Stimulated activated memory B cell treated with anti-CD40 and anti-IgM and Interleukin-4, amounts not matched to agents 10 μg/mL and 1 μg/mL and 100 μg/mL, for 72 hours (primary cell): ENCODE measurements around the gene TMEFF1.
"Not testable (repeated sequence)": the region's sequence is repeated elsewhere in the genome, so short reads cannot be mapped to it uniquely, and the experiment has no call there.

Source experiments
- ATAC-seq: fragments of 150-1000 bp; cut with Tn5 transposase; 2 replicates; pipeline ENCODE4 v1.10.0; 2021
- H3K27ac Mint-ChIP-seq: one replicate; pipeline ENCODE4 v1.8.0; 2022; ENCODE audit warnings: mild to moderate bottlenecking, mixed read lengths
- H3K27me3 Mint-ChIP-seq: one replicate; pipeline ENCODE4 v1.8.0; 2022; ENCODE audit warnings: mixed read lengths
- H3K36me3 Mint-ChIP-seq: one replicate; pipeline ENCODE4 v1.8.0; 2022; ENCODE audit warnings: mixed read lengths
- H3K4me1 Mint-ChIP-seq: one replicate; pipeline ENCODE4 v1.8.0; 2022; ENCODE audit warnings: mixed read lengths
- H3K4me3 Mint-ChIP-seq: one replicate; pipeline ENCODE4 v1.8.0; 2022; ENCODE audit warnings: mild to moderate bottlenecking, moderate library complexity, mixed read lengths
- H3K9me3 Mint-ChIP-seq: one replicate; pipeline ENCODE4 v1.8.0; 2022; ENCODE audit warnings: mixed read lengths

The TMEFF1 gene

GRCh38 chr9:100472788-100473275 is at the start of gene TMEFF1:
TMEFF1 (plus strand) TSS chr9:100473149; CDS start chr9:100473545, 396 bp downstream.
- Mint-ChIP-seq H3K36me3 (no peaks in the 10 kb centered on the region), H3K9me3 (no peaks in the 10 kb centered on the region), H3K4me1 (peaks cover 8% of the 10 kb centered on the region), H3K27me3 (peaks cover 42% of the 10 kb centered on the region), H3K27ac (no peak within 1 kb of the TSS), H3K4me3 (peak within 1 kb of the TSS; percentile 79)
- ATAC-seq = no peak

DNA sequence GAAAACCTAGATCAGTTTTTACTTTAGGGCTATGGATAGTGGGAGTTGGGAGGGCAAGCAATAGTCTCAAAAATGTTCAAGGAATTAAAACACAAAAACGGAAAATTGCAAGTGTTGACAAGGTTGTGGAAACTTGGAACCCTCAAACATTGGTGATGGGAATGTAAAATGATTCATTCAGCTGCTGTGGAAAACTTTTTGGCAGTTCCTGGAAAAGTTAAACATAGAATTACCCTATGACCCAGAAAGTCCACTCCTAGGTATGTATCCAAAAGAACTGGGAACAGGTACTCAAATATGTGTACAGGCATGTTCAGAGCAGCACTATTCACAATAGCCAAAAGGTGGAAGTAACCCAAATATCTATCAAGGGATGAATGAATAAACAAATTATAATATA is 47.2 kb upstream of the TMEFF1 start:
- no peaks in the 10 kb centered on the region for H3K9me3 Mint-ChIP-seq
- peaks cover 12% of the 10 kb centered on the region for H3K27me3 Mint-ChIP-seq
- no peak overlapping the region for H3K27ac Mint-ChIP-seq
- H3K4me1 Mint-ChIP-seq = peaks cover 36% of the 10 kb centered on the region
- no peak for ATAC-seq
- no peaks in the 10 kb centered on the region for H3K36me3 Mint-ChIP-seq
- peak overlapping the region; percentile 86 for H3K4me3 Mint-ChIP-seq

- H3K27ac Mint-ChIP-seq = peak overlapping the region; percentile 92
- H3K4me3 Mint-ChIP-seq = peak overlapping the region; percentile 86
- ATAC-seq = no peak
- H3K4me1 Mint-ChIP-seq = peaks cover 36% of the 10 kb centered on the region
- peaks cover 12% of the 10 kb centered on the region for H3K27me3 Mint-ChIP-seq
- no peaks in the 10 kb centered on the region for H3K36me3 Mint-ChIP-seq
- H3K9me3 Mint-ChIP-seq = no peaks in the 10 kb centered on the region
These were observed 46.8 kb upstream of the TMEFF1 start for GRCh38 chr9:100426189-100426529.

DNA sequence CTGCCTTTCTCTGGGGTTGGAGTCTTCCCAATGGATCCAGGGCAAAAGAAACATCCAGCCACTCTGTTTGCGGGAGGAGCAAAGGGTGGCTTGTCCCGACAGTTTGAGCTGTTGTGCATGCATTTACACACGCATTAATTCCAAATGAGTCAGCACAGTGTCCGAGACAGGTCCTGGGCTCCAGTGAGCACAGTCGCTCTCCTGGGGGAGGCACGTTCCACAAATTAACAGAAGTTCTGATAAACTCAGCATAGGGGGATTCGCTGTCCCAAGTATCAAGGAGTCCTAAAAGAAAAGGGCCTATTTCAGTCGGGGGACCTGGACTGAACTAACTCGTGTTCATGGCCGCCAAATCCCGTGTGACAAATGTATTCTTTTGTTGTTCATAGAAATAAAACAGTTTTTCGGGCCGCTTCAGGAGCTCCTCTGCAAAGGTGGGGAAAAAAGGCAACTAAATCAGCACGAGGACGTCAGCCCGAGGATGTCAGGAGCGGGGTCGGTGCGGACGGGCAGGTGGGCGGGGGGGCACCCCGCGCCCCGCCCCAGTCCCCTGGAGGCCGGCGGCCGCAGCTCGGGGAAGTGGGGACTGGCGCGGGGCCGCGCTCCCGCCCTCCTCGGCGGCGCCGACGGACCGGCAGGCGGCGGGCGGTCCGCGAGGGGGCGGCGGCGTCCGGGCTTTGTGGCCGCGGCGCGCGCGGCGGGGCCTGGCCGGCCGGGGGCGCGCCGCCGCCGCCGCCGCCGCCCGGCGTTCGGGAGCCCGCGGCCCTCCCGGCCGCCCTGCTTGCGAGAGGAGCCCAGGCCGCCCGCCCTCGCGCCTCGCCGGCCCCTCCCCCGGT is 46.2 kb upstream of the TMEFF1 start, which contains the start of gene MSANTD3:
Gene MSANTD3 (plus strand): TSS at position 614 of the 836 bp plus-strand sequence. CDS start 14,796 bp downstream, outside the sequence.
- peak within 1 kb of the TSS; percentile 92 for H3K27ac Mint-ChIP-seq
- no peaks in the 10 kb centered on the region for H3K9me3 Mint-ChIP-seq
- H3K4me1 Mint-ChIP-seq = peaks cover 36% of the 10 kb centered on the region
- ATAC-seq = peak; percentile 93
- peak within 1 kb of the TSS; percentile 86 for H3K4me3 Mint-ChIP-seq
- H3K36me3 Mint-ChIP-seq = no peaks in the 10 kb centered on the region
- peaks cover 8% of the 10 kb centered on the region for H3K27me3 Mint-ChIP-seq

GRCh38 chr9:100427366-100428263 is 45.3 kb upstream of the TMEFF1 start:
- H3K4me3 Mint-ChIP-seq = peak overlapping the region; percentile 74
- H3K27me3 Mint-ChIP-seq = no peaks in the 10 kb centered on the region
- H3K27ac Mint-ChIP-seq = peak overlapping the region; percentile 69
- peak; percentile 74 for ATAC-seq
- no peaks in the 10 kb centered on the region for H3K9me3 Mint-ChIP-seq
- peaks cover 36% of the 10 kb centered on the region for H3K4me1 Mint-ChIP-seq
- no peaks in the 10 kb centered on the region for H3K36me3 Mint-ChIP-seq

GRCh38 chr9:100428871-100429654 is 43.9 kb upstream of the TMEFF1 start:
- no peak for ATAC-seq
- peaks cover 36% of the 10 kb centered on the region for H3K4me1 Mint-ChIP-seq
- no peak overlapping the region for H3K4me3 Mint-ChIP-seq
- no peak overlapping the region for H3K27ac Mint-ChIP-seq
- H3K27me3 Mint-ChIP-seq = no peaks in the 10 kb centered on the region
- no peaks in the 10 kb centered on the region for H3K36me3 Mint-ChIP-seq
- H3K9me3 Mint-ChIP-seq = no peaks in the 10 kb centered on the region

- Mint-ChIP-seq H3K27me3 (no peaks in the 10 kb centered on the region), H3K27ac (peak overlapping the region; percentile 0)
- ATAC-seq = no peak
These were observed 42.5 kb upstream of the TMEFF1 start for GRCh38 chr9:100430286-100430940.

DNA sequence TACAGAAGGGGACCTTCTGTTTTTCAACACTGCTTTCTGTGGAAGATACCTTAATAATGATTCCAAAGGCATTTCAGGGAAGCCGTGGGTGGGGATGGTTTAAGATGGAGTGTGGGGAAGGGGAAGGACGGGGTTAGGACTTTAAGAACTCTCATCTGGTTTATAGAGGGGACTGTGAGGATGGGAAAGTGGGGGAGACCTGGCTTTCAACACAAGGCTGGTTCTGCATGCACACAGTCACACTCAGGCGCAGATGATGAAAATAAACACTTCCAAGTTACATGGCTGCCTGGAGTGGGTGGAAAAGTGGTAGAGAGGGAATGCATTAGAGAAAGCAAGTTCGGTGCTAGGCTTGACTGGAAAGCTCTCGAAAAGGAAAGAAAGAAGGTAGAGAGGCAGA is 41.1 kb upstream of the TMEFF1 start:
- Mint-ChIP-seq H3K4me1 (peaks cover 27% of the 10 kb centered on the region), H3K27ac (no peak overlapping the region)

More at GRCh38 chr9:100430286-100430940, 42.5 kb upstream of the TMEFF1 start:
- H3K9me3 Mint-ChIP-seq = no peaks in the 10 kb centered on the region
- no peak overlapping the region for H3K4me3 Mint-ChIP-seq
- peaks cover 36% of the 10 kb centered on the region for H3K4me1 Mint-ChIP-seq
- H3K36me3 Mint-ChIP-seq = no peaks in the 10 kb centered on the region

DNA sequence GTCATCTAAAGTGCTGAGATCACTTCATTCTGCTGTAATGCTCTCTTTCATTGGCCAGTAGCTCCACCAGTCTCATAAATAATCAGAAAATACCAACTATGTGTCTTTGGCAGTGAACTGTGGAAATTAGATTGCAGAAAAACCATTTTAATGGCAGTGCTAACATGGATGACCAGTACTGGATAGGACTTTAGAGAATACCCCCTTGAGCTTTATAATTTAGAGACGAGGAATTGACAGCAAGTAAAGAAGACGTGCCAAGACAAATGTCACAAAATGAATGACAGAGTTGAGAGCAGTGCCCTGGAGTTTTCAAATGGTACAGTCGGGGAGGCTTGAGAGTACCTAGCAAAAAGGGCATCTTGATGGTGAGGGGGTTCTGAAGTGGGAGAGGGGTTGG is 40.2 kb upstream of the TMEFF1 start:
- Mint-ChIP-seq H3K27me3 (no peaks in the 10 kb centered on the region), H3K9me3 (no peaks in the 10 kb centered on the region), H3K4me1 (peaks cover 26% of the 10 kb centered on the region), H3K27ac (no peak overlapping the region), H3K4me3 (no peak overlapping the region), H3K36me3 (no peaks in the 10 kb centered on the region)
- no peak for ATAC-seq

More for the DNA sequence above, 41.1 kb upstream of the TMEFF1 start:
- H3K27me3 Mint-ChIP-seq = no peaks in the 10 kb centered on the region
- H3K9me3 Mint-ChIP-seq = no peaks in the 10 kb centered on the region
- ATAC-seq = no peak
- no peak overlapping the region for H3K4me3 Mint-ChIP-seq
- H3K36me3 Mint-ChIP-seq = no peaks in the 10 kb centered on the region

GRCh38 chr9:100436571-100436970 is 36.4 kb upstream of the TMEFF1 start:
- ATAC-seq = no peak
- H3K36me3 Mint-ChIP-seq = no peaks in the 10 kb centered on the region
- no peak overlapping the region for H3K27ac Mint-ChIP-seq
- H3K9me3 Mint-ChIP-seq = no peaks in the 10 kb centered on the region
- no peak overlapping the region for H3K4me3 Mint-ChIP-seq
- peaks cover 6% of the 10 kb centered on the region for H3K4me1 Mint-ChIP-seq
- H3K27me3 Mint-ChIP-seq = no peaks in the 10 kb centered on the region

DNA sequence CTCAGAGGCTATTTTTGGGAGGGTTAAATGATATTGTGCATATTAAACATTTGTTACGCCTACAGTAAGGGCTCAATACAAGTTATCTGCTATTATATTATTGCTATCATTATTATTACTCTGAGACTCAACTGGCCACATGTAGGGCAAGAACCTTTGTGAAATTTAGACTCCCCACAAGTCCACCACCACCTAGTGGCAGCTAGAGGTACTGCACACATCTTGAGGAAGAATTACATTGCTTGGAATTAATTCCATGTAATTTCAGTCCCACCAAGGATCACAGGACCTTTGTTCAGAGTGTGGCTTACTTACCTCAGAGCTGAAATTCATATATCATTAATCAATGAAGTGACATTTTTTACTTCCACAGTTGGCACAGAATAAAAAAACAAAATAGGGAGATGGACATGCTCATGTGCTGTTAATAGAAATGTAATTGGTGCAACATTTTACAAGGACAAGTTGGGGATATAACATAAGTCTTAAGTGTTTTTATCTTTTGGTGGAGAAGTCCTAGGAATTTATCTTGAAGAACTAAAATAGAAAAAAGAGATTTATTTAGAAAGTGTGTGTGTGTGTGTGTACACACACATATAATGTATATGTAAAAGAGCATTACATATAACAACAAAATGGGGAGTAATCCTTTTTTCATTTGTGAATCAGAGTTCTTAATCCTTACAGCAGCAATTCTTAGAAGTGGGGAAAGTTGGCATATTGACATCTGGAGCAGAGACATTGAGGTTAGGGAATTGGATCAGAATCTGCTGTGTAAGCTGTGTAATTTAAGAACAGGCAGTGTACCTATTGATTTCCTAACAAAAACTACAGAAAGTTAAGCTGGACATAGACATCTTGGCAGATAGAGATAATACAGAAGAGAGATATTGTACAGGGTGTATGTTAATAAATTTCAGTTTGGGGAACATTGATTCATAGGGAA is 34.8 kb upstream of the TMEFF1 start:
- peaks cover 6% of the 10 kb centered on the region for H3K4me1 Mint-ChIP-seq
- peaks cover 8% of the 10 kb centered on the region for H3K36me3 Mint-ChIP-seq
- H3K27ac Mint-ChIP-seq = no peak overlapping the region
- no peaks in the 10 kb centered on the region for H3K9me3 Mint-ChIP-seq
- no peak for ATAC-seq
- no peaks in the 10 kb centered on the region for H3K27me3 Mint-ChIP-seq
- no peak overlapping the region for H3K4me3 Mint-ChIP-seq

- no peak for ATAC-seq
These were observed 32.9 kb upstream of the TMEFF1 start for GRCh38 chr9:100440071-100440470.

DNA sequence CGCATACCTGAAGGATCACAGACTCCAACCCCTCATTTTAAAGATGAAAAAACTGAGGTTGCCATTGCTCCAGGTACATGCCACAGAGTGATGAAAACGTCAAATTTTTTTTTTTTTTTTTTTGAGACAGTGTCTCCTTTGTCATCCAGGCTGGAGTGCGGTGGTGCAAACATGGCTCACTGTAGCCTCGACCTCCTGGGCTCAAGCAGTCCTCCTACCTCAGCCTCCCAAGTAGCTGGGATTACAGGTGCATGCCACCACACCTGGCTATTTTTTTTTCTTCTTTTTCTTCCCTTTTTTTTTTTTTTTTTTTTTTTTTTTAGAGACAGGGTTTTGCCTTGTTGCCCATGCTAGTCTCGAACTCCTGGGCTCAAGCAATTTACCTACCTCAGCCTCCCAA is 32.5 kb upstream of the TMEFF1 start:
- not testable (repeated sequence) for H3K27ac Mint-ChIP-seq, H3K27me3 Mint-ChIP-seq, H3K4me3 Mint-ChIP-seq, H3K4me1 Mint-ChIP-seq, H3K9me3 Mint-ChIP-seq, ATAC-seq
- H3K36me3 Mint-ChIP-seq = peaks cover 13% of the 10 kb centered on the region

More at GRCh38 chr9:100440071-100440470, 32.9 kb upstream of the TMEFF1 start:
- Mint-ChIP-seq H3K27me3 (no peaks in the 10 kb centered on the region), H3K36me3 (peaks cover 13% of the 10 kb centered on the region), H3K4me3 (no peak overlapping the region), H3K27ac (no peak overlapping the region), H3K4me1 (peaks cover 6% of the 10 kb centered on the region), H3K9me3 (no peaks in the 10 kb centered on the region)
